ENCODE data around the gene KIAA2012.

The KIAA2012 gene

DNA sequence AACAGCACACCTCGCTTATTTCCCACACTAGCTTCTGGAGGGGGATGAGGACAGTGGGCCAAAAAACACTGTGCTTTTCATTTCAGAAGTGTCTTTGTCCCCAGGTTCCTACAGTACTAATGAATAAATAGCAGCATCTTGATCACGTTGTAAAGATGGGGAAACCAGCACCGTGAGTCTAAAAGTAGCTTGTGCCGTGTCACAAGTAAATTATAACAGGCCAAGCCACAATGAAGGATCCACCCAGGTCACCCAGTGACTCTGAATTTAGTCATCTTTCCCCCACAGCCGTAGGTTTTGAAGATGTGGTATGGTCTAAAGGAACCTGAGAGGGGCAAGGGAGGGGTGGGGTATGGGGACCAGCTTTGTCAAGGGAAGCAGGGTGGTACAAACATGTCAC is 30.6 kb upstream of the KIAA2012 start:
- ChIA-PET POLR2A (ENCODE audit: low non-redundant PET) (no interaction called here), CTCF (interaction anchor here (0.6 to 1.8 kb wide), 3 partner anchors 14 to 192 kb away, joined by 3 to 4 read pairs (median 3); no protein-coding TSS in a partner anchor)
- DNase-seq (ENCODE audit: low spot score) = no peak
- TF ChIP-seq, protein P1, sequence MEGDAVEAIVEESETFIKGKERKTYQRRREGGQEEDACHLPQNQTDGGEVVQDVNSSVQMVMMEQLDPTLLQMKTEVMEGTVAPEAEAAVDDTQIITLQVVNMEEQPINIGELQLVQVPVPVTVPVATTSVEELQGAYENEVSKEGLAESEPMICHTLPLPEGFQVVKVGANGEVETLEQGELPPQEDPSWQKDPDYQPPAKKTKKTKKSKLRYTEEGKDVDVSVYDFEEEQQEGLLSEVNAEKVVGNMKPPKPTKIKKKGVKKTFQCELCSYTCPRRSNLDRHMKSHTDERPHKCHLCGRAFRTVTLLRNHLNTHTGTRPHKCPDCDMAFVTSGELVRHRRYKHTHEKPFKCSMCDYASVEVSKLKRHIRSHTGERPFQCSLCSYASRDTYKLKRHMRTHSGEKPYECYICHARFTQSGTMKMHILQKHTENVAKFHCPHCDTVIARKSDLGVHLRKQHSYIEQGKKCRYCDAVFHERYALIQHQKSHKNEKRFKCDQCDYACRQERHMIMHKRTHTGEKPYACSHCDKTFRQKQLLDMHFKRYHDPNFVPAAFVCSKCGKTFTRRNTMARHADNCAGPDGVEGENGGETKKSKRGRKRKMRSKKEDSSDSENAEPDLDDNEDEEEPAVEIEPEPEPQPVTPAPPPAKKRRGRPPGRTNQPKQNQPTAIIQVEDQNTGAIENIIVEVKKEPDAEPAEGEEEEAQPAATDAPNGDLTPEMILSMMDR (conservative IDR thresholded peaks at IDR 0.05; ENCODE audit: low read depth) = no peak
- no peak overlapping the region for H3K27ac ChIP-seq

DNA sequence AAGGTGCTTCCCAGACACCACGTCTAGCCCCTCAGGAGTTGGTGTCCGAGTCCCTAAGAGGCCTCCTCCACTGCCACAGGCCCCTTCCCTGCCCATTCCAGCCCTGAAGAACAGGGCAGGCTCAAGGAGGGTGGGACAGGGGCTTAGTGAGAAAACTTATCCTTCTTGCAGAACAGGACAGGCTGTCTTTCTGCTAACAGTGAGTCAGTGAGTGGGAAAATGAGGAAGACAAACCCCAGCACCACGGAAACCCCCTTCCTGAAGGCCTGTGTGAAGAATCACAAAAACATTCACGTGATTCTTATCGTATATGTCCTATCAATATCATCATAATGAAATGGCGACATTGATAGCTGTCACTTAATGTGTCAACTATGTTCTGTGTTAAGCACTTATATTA is 29.6 kb upstream of the KIAA2012 start:
- TF ChIP-seq, protein P1 (conservative IDR thresholded peaks at IDR 0.05; ENCODE audit: low read depth) = no peak
- no peak for DNase-seq (ENCODE audit: low spot score)
- no peak overlapping the region for H3K27ac ChIP-seq
- CTCF ChIA-PET = interaction anchor here (1.2 to 1.8 kb wide), 2 partner anchors 13 to 178 kb away, joined by 3 to 4 read pairs; no protein-coding TSS in a partner anchor
- POLR2A ChIA-PET (ENCODE audit: low non-redundant PET) = no interaction called here

DNA sequence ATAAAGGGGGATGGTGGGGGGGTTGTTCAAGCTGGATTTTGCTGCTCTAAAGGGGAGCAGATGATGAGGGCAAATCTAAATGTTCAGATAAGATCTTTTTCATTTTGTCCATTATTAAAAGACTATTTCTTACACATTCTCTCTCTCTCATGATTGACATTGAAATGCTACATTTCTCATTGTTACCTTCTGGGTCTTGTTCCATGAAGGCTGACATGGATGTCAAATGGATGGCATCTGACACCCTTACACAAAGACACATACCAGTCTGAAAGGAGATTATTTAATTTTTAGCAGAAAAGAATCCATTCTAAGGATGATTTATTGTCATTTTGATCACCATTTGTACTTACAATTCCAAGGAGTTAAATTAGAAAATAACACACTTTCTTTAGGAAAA is 28.3 kb upstream of the KIAA2012 start:
- ChIA-PET POLR2A (ENCODE audit: low non-redundant PET) (no interaction called here), CTCF (interaction anchor here (0.6 kb wide), 1 partner anchor 184 kb away, joined by 3 read pairs; no protein-coding TSS in a partner anchor)
- TF ChIP-seq, protein P1 (conservative IDR thresholded peaks at IDR 0.05; ENCODE audit: low read depth) = no peak
- DNase-seq (ENCODE audit: low spot score) = no peak
- H3K27ac ChIP-seq = no peak overlapping the region

DNA sequence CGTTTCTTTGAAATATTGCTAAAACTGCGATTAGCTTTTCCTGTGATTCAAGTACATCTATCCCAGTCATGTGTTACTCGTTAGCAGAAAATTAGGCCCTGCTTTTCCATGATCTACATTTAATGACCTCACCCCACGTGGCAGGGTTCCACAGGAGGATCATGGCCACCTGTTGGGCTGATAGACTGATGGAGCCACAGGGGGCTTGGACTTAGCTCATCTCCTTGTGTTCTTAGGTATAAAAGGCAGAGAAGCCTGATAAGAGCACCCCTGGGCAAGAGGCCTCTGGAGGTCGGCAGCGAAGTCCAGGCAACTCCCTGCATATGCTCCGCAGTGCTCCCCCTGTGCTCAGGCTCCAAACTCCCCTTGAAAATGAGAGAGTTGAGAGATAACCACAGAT is 26.5 kb upstream of the KIAA2012 start:
- DNase-seq (ENCODE audit: low spot score) = no peak
- H3K27ac ChIP-seq = no peak overlapping the region
- POLR2A ChIA-PET (ENCODE audit: low non-redundant PET) = no interaction called here
- CTCF ChIA-PET = no interaction called here
- TF ChIP-seq, protein P1 (conservative IDR thresholded peaks at IDR 0.05; ENCODE audit: low read depth) = no peak

DNA sequence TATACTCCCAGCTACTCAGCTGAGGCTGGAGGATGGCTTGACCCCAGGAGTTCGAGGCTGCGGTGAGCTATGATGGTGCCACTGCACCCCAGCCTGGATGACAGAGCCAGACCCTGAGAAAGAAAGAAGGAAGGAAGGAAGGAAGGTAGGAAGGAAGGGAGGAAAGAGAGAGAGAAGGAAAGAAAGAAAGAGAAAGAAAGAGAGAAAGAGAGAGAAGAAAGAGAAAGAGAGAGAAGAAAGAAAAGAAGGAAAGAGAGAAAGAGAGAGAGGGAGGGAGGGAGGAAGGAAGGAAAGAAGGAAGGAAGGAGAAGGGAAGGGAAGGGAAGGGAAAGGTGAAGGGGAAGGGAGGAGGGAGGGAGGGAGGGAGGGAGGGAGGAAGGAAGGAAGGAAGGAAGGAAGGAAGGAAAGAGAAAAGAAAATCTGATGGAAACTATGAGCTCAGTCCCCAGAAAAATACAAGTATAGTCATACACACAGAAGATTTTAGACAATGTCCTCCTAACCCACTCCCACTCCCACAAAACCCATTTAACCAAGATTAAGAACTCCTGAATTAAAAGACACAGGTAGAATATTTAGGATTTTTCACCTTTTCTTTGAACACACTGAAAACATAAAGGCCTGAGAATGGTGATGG is 23.8 kb upstream of the KIAA2012 start:
- POLR2A ChIA-PET (ENCODE audit: low non-redundant PET) = no interaction called here
- TF ChIP-seq, protein P1 (conservative IDR thresholded peaks at IDR 0.05; ENCODE audit: low read depth) = no peak
- CTCF ChIA-PET = no interaction called here
- no peak overlapping the region for H3K27ac ChIP-seq
- no peak for DNase-seq (ENCODE audit: low spot score)

DNA sequence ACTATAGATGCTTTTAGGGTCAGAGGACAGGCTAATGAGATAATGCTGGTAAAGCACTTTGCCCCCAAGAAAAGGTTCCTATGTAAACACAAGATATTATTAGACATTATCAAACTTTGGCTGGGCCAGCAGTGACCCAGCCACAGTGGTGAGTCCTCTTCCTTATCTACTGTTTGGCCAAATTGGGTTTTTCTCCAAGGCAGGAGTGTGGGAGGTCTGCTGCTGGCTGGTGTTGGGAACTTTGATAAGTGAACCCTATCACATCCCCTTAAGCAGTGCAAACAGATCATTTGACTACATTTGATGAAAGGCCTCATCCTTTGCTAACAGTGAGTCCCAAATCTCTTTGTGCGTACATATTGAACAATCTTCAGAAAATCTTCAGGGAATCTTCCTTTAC is 23.2 kb upstream of the KIAA2012 start:
- ChIA-PET CTCF (no interaction called here), POLR2A (ENCODE audit: low non-redundant PET) (no interaction called here)
- no peak for DNase-seq (ENCODE audit: low spot score)
- no peak overlapping the region for H3K27ac ChIP-seq
- TF ChIP-seq, protein P1 (conservative IDR thresholded peaks at IDR 0.05; ENCODE audit: low read depth) = no peak

Data from RWPE1 (cell line).